K562 (cell line): Measurements from ENCODE around the gene KXD1. TPM values are rescaled to one million over a fixed set of nuclear protein-coding genes. Genes with fewer than 3 reads are reported as not detected.
A peak's percentile ranks its signal among the peaks of the same experiment; 100 is the strongest.

ENCODE experiments used
- DLX4 ChIP-seq: fragments of 250-450 bp; sonication (Bioruptor Pico); IDR thresholded peaks from 2 replicates; pipeline ENCODE4 v1.6.1; 2021; ENCODE audit warnings: mild to moderate bottlenecking
- MEF2D ChIP-seq: conservative IDR thresholded peaks from 2 replicates; pipeline ENCODE4 v1.6.1; 2016; ENCODE audit warnings: low read depth, missing genetic modification characterization, missing compliant biosample characterization
- NR2C2 ChIP-seq, 2 experiments: fragments of 200-800 bp in 1 of 2; sonication (Bioruptor generic) in 1 of 2; sonication (generic) in 1 of 2; formaldehyde crosslinking in 1 of 2; IDR thresholded peaks; 2 replicates each; pipeline versions ENCODE4 v1.6.1 to v1.8.0; 2016 to 2022; ENCODE audit warnings: mild to moderate bottlenecking in 1 of 2, missing compliant biosample characterization in 1 of 2, missing genetic modification characterization in 1 of 2, missing genetic modification reagents in 1 of 2
- SPI1 ChIP-seq: IDR thresholded peaks from 2 replicates; pipeline ENCODE4 v1.6.1; 2011; ENCODE audit warnings: low read depth, low read length, control low read depth, borderline replicate concordance
- YY1 ChIP-seq, 3 experiments: IDR thresholded peaks; 2 replicates each; pipeline ENCODE4 v1.6.1; 2011; ENCODE audit warnings: low read length in 2 of 3, mild to moderate bottlenecking in 2 of 3, moderate library complexity in 2 of 3, borderline replicate concordance in 1 of 3, control low read depth in 1 of 3, low read depth in 1 of 3; ENCODE audit not compliant: insufficient read depth in 3 of 3, insufficient replicate concordance in 2 of 3, control insufficient read depth in 1 of 3, insufficient read length in 1 of 3; ENCODE audit errors: extremely low read depth in 1 of 3
- polyA plus RNA-seq, 8 experiments: library from polyadenylated mRNA; depleted of rRNA in 4 of 8; stranded (reverse) in 5 of 8; unstranded in 3 of 8; fragments of >200 nt; fragmentation: Nextera tagmentation in 2 of 8; fragmentation: Illumina TruSeq in 1 of 8; extraction: Ambion mirVana in 2 of 8; extraction: Trizol in 1 of 8; gene quantifications; 2 replicates each; pipeline versions ENCODE4 v1.2.1 to v1.2.3, GENCODE V29; 2011 to 2014; ENCODE audit warnings: inconsistent platforms in 1 of 8, missing spikeins in 1 of 8
- total RNA-seq, 7 experiments: library from RNA; depleted of rRNA in 6 of 7; stranded (reverse); fragments of >200 nt in 6 of 7; fragmentation: Illumina TruSeq in 2 of 7; extraction: Trizol in 2 of 7; gene quantifications; 2 replicates each; pipeline versions ENCODE4 v1.2.1 to v1.2.3, GENCODE V29; 2011 to 2021; ENCODE audit warnings: low replicate concordance in 1 of 7
- TF ChIP-seq, protein P1 (sequence below), 2 experiments: fragments of 450-650 bp in 1 of 2; sonication (generic) in 1 of 2; formaldehyde crosslinking in 1 of 2; IDR thresholded peaks; 2 replicates each; pipeline versions ENCODE4 v1.7.1 to v1.9.0; 2016 to 2022; ENCODE audit warnings: inconsistent platforms in 1 of 2, mild to moderate bottlenecking in 1 of 2, missing genetic modification reagents in 1 of 2

Gene KXD1
- total and polyA plus RNA-seq, 9 of the 15 experiments (the other 6 are each of a cell fraction or from before 2014, with no cell fraction given) = 21.9 to 210 (median 118) TPM

- TF ChIP-seq, protein P1, sequence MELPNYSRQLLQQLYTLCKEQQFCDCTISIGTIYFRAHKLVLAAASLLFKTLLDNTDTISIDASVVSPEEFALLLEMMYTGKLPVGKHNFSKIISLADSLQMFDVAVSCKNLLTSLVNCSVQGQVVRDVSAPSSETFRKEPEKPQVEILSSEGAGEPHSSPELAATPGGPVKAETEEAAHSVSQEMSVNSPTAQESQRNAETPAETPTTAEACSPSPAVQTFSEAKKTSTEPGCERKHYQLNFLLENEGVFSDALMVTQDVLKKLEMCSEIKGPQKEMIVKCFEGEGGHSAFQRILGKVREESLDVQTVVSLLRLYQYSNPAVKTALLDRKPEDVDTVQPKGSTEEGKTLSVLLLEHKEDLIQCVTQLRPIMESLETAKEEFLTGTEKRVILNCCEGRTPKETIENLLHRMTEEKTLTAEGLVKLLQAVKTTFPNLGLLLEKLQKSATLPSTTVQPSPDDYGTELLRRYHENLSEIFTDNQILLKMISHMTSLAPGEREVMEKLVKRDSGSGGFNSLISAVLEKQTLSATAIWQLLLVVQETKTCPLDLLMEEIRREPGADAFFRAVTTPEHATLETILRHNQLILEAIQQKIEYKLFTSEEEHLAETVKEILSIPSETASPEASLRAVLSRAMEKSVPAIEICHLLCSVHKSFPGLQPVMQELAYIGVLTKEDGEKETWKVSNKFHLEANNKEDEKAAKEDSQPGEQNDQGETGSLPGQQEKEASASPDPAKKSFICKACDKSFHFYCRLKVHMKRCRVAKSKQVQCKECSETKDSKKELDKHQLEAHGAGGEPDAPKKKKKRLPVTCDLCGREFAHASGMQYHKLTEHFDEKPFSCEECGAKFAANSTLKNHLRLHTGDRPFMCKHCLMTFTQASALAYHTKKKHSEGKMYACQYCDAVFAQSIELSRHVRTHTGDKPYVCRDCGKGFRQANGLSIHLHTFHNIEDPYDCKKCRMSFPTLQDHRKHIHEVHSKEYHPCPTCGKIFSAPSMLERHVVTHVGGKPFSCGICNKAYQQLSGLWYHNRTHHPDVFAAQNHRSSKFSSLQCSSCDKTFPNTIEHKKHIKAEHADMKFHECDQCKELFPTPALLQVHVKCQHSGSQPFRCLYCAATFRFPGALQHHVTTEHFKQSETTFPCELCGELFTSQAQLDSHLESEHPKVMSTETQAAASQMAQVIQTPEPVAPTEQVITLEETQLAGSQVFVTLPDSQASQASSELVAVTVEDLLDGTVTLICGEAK (IDR thresholded peaks at IDR 0.05) = 0 out of 2 replicates have a peak, but pooled peaks have one; percentile 36
- TF ChIP-seq, protein P1 (CRISPR knock-in tag; IDR thresholded peaks at IDR 0.05) = no peak
- TF ChIP-seq YY1 (IDR thresholded peaks at IDR 0.05; ENCODE audit: borderline replicate concordance in 1 of 3, control insufficient read depth in 1 of 3, extremely low read depth in 1 of 3, insufficient read depth in 3 of 3, insufficient read length in 1 of 3, insufficient replicate concordance in 2 of 3, low read depth in 1 of 3, low read length in 2 of 3) = peak in 2 of 3 experiments; percentile 39 to 78
- no peak for TF ChIP-seq NR2C2 (CRISPR knock-in tag; IDR thresholded peaks at IDR 0.05)
- no peak for TF ChIP-seq NR2C2 (tag; IDR thresholded peaks at IDR 0.05)
- no peak for TF ChIP-seq MEF2D (tag)
- TF ChIP-seq DLX4 (CRISPR knock-in tag) = no peak
- no peak for TF ChIP-seq SPI1
- TF ChIP-seq, all 486 proteins: peak for 14
Measured at GRCh38 chr19:18541992-18542940, 15.4 kb upstream of the KXD1 start (continued).
